ENCODE measurements around the gene KPNB1.
A peak's percentile ranks its signal among the peaks of the same experiment; 100 is the strongest.

Gene KPNB1

GRCh38 chr17:47733047-47733673 lies 83.4 kb downstream of the KPNB1 start, which contains the start of gene TBX21:
Gene TBX21, plus strand, starts transcription at chr17:47733236. Its CDS starts 219 bp downstream, at chr17:47733455.
- Histone ChIP-seq H3K27ac (ENCODE audit: low read depth, low read length, severe bottlenecking) (no peak within 1 kb of the TSS), H3K36me3 (ENCODE audit: control insufficient read depth, insufficient read depth, low read length) (no peaks in the 10 kb centered on the region), H3K9me3 (ENCODE audit: control insufficient read depth, low read length) (no peaks in the 10 kb centered on the region), H3K4me1 (ENCODE audit: control insufficient read depth, insufficient read depth, low read length, poor library complexity, severe bottlenecking) (peaks cover 3% of the 10 kb centered on the region), H3K4me3 (ENCODE audit: extremely low read depth, insufficient read depth, low read length, poor library complexity, severe bottlenecking) (peak within 1 kb of the TSS; percentile 33)
- WGBS, 2 experiments (ENCODE audit: insufficient coverage in 2 of 2): 1 to 2% methylated on average over 32 to 51 of the region's 73 CpGs

GRCh38 chr17:47733674-47734410 lies 84.1 kb downstream of the KPNB1 start:
- H3K4me3 ChIP-seq (ENCODE audit: extremely low read depth, insufficient read depth, low read length, poor library complexity, severe bottlenecking): peak overlapping the region; percentile 33
- H3K27ac ChIP-seq (ENCODE audit: low read depth, low read length, severe bottlenecking): no peak overlapping the region
- WGBS, 2 experiments (ENCODE audit: insufficient coverage in 2 of 2): 9 to 17% methylated on average over 43 to 57 of the region's 60 CpGs
- peaks cover 3% of the 10 kb centered on the region for H3K4me1 ChIP-seq (ENCODE audit: control insufficient read depth, insufficient read depth, low read length, poor library complexity, severe bottlenecking)
- no peaks in the 10 kb centered on the region for H3K9me3 ChIP-seq (ENCODE audit: control insufficient read depth, low read length)
- H3K36me3 ChIP-seq (ENCODE audit: control insufficient read depth, insufficient read depth, low read length): no peaks in the 10 kb centered on the region

- Histone ChIP-seq H3K4me1 (ENCODE audit: control insufficient read depth, insufficient read depth, low read length, poor library complexity, severe bottlenecking) (peaks cover 3% of the 10 kb centered on the region), H3K4me3 (ENCODE audit: extremely low read depth, insufficient read depth, low read length, poor library complexity, severe bottlenecking) (no peak overlapping the region), H3K36me3 (ENCODE audit: control insufficient read depth, insufficient read depth, low read length) (no peaks in the 10 kb centered on the region), H3K9me3 (ENCODE audit: control insufficient read depth, low read length) (no peaks in the 10 kb centered on the region), H3K27ac (ENCODE audit: low read depth, low read length, severe bottlenecking) (no peak overlapping the region)
- WGBS, 2 experiments (ENCODE audit: insufficient coverage in 2 of 2): 89 to 95% methylated on average over 3 of the region's 3 CpGs
Observed at GRCh38 chr17:47735139-47735464, 85.4 kb downstream of the KPNB1 start.

All from mesodermal cell (in vitro differentiated cells).